Measurements from ENCODE around the gene PPA1.
A peak's percentile ranks its signal among the peaks of the same experiment; 100 is the strongest.
"Not testable (repeated sequence)": the region's sequence is repeated elsewhere in the genome, so short reads cannot be mapped to it uniquely, and the experiment has no call there.

PPA1 gene

DNA sequence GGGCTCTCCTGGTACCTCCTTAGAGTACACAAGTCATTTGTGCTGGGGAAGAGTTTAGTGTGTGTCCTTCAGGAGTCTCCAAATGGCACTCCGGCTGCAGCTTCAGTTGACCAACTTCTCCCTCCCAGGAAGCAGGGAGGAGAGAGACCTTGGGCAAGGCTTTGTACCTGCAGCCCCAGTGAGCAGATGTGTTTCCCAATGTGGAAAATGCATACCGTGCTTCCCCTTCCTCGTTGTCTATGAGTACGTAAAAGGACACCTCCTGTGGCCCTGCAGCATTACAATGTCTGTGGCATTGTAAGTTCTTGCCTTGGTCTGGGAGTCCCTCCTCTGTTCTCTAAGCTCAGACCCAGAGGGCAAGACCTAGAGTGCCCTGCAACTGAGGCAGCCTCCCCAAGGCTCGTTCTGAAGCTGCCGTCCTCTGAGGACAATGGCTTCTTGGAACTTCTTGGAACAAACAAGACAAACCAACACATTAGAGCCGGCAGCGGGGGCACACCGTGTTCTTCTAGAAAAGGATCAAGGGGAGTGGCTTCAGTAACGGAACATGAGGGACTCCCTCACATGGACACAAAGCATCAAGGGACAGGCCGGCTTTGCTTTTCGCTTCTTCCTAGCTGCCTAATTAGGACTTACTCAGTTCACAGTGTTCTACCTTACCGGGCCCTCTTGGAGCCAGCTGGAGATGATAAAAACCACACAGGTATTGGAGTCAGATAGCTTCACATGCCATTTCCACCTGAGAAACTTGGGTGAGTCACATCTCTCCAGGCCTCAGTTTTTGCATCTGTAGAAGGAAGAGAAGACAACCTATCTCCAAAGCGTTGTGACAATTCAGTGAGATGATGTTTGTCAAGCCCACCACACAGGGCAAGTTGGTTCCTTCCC is 20.9 kb upstream of the PPA1 start:
- DNase-seq: no peak

DNA sequence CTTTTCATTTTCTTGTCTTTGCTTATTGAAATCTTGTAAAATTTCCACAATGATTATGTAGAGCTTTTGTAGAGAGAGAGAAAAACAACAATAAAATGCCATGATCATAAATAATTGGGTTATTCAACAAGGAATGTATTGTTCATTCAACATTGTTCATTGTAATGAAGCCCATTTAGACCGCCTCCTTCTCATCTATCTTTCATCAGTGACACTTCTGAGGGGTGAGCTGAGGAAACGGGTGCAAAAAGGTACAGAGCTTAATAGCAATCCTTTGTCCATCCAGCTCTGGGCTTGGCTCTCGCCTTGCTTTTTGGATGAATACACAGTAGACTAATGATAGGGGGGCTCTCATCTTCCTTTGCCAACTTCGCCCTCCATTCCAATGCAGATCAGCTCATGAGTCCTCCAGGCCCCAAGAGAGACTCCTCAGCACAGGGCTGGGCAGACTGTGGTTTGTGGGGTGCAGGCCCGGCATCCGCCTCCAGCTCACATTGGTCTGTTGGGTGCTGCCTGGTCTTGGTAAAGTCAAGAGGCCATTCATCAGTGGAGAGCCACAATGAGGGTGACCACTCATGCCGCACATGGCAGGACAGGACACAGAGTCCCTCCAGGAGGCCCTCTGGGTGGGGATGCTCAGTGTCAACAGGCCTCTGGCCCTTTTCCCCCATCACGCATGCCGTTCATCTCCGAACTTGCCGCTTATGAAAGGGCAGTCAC is 17.9 kb upstream of the PPA1 start:
- no peak for DNase-seq

DNA sequence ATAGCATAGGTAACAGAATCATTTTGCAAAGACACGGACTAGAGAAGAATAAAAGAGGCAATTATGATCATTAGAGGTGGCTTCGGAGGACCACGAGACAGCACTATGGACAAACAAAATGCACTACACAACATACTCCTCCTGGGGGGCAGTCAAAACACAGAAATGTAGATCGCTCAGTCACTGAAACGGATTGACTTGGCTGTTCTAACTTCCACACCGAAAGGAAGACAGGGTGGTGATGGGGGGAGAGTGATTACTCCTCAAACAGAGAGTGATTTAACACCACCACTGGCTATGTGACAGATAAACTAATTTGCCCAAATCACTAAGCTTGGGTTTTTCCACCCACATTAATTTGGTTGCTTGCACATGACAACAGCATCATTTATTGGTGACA is 14.1 kb upstream of the PPA1 start:
- no peak for DNase-seq

DNA sequence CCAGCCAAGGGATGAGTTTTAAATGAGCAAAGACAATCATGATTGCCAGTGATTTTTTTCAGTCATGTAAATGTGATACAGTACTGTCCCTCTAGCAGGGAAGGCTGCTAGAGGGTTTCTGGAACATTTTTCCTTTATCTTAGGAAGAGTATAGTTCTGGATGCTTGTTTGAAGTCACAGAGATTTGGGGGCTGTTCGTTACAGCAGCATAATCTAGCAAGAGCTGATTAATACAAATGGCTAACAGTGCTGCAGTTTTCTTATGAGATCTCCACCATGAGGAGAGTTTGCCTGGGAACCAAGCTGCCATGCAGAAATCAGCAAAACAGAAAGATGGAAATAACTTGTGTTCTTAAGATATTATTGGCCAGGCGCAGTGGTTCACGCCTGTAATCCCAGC is 7.9 kb upstream of the PPA1 start:
- no peak for DNase-seq

DNA sequence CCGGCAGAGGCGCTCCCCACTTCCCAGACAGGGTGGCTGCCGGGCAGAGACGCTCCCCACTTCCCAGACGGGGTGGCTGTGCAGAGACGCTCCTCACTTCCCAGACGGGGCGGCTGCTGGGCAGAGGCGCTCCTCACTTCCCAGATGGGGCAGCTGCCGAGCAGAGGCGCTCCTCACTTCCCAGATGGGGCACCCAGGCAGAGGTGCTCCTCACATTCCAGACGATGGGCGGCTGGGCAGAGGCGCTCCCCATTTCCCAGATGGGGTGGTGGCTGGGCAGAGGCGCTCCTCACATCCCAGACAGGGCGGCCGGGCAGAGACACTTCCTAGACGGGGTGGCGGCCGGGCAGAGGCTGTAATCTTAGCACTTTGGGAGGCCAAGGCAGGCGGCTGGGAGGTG is 6.8 kb upstream of the PPA1 start:
- not testable (repeated sequence) for DNase-seq

DNA sequence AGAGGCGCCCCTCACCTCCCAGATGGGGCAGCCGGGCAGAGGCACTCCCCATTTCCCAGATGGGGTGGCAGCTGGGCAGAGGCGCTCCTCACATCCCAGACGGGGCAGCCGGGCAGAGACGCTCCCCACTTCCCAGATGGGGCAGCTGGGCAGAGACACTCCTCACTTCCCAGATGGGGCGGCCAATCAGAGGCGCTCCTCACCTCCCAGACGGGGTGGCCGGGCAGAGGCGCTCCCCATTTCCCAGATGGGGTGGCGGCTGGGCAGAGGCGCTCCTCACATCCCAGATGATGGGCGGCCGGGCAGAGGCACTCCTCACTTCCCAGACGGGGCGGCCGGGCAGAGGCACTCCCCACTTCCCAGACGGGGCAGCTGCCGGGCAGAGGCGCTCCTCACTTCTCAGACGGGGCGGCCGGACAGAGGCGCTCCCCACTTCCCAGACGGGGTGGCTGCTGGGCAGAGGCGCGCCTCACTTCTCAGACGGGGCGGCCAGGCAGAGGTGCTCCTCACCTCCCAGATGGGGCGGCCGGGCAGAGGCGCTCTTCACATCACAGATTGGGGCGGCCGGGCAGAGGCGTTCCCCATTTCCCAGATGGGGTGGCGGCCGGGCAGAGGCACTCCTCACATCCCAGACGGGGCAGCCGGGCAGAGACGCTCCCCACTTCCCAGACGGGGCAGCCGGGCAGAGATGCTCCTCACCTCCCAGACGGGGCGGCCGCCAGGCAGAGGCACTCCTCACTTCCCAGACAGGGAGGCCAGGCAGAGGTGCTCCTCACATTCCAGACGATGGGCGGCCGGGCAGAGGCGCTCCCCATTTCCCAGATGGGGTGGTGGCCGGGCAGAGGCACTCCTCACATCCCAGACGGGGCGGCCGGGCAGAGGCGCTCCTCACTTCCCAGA is 6.1 kb upstream of the PPA1 start:
- DNase-seq: not testable (repeated sequence)

DNA sequence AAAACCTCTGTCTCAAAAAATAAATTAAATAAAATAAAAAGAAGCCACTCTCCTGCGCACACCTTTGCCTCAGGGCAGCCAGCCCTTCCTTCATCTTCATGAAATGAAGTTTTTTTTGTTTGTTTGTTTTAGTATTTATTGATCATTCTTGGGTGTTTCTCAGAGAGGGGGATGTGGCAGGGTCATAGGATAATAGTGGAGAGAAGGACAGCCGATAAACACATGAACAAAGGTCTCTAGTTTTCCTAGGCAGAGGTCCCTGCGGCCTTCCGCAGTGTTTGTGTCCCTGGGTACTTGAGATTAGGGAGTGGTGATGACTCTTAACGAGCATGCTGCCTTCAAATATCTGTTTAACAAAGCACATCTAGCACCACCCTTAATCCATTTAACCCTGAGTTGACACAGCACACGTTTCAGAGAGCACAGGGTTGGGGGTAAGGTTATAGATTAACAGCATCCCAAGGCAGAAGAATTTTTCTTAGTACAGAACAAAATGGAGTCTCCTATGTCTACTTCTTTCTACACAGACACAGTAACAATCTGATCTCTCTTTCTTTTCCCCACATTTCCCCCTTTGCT is 4.8 kb upstream of the PPA1 start:
- DNase-seq: not testable (repeated sequence)

DNA sequence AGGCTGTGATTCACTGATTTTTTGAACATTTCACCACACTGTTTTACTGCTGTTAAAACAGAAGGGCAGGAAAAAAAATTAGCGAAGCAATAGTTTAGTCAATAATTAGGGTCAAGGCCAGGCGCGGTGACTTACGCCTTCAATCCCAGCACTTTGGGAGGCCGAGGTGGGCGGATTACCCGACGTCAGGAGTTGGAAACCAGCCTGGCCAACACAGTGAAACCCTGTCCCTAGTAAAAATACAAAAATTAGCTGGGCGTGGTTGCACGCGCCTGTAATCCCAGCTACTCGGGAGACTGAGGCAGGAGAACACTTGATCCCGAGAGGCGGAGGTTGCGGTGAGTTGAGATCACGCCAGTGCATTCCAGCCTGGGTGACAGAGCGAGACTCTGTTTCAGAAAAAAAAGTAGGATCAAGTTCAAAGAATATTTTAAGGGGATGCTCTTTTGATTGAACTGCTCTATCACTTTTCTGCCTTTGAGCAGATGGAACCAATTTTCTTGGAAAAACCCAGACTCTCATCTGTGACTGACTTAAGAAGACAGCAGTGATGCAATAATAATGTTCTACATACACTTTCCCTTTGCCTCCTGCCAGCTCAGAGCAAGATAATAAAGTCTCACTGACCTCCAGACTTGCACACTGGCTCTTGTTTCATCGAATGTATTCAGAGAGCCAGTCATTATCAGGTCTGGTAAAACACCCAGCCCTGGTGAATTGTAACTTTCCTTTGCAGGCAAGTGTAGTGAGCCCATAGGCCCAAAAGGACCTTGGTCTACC is 1.6 kb upstream of the PPA1 start:
- DNase-seq: peak; percentile 15

DNA sequence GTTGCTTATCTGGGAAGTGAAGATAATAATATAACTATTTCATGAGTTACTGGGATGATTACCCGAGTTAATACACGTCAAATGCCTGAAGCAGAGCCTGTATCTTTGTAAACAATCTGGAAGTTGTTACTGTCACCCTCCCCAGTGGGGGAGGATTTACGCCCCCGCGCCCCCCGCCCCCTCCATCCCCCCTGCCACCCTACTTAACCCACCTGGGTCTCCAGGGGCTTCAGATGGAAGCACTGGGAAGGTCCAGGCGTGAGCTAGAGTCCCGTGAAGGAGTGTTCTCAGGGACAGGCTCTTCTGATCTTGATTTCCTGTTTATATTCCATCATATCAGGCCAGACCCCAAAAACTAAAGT is 691 bp upstream of the PPA1 start:
- no peak for DNase-seq

DNA sequence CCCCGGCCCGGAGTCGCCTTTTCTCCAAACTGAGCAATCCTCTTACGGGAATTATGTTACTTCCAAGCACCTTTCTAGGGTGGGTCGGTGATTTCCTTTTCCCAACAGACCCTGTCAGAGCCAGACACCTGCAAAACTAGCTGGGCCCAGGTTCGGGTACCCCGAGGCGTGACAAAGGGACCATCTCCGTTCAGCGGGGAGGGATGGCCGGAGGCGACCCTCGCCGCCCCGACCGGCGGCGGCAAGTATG is 445 bp downstream of the PPA1 start:
- no peak for DNase-seq

DNA sequence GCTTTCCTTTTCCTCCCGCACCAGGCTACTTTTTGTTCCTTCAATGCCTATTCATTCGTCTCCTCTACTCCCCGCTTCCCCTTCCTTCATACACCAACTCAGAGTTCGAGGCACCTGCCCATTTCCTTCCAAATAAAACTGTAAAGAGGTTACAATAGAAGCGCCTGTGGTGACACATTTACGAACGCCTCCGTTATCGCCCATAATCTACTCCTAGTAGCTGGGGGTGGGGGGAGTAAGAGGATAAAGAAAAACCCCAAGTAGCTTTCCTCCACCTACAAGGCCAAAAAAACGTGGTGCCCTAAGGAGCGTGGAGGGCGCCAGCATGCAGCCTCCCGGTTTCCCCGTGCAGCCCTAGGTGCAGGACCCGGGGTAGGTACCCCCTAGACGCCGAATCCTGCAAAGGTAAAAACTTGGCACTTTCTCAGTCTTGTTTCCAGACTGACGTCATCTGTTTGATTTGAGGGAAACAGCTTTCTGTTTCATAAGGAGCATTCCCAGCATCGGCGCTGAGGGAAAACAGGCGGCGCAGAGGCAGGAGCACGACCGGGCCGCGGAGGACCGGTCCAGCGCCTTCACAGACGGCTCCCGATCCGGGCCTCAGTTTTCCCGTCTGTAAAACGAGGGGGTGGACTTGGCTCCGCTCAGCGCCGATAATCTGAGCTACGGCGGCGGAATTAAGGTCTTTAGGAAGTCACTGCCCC is 922 bp downstream of the PPA1 start:
- DNase-seq: peak; percentile 39

DNA sequence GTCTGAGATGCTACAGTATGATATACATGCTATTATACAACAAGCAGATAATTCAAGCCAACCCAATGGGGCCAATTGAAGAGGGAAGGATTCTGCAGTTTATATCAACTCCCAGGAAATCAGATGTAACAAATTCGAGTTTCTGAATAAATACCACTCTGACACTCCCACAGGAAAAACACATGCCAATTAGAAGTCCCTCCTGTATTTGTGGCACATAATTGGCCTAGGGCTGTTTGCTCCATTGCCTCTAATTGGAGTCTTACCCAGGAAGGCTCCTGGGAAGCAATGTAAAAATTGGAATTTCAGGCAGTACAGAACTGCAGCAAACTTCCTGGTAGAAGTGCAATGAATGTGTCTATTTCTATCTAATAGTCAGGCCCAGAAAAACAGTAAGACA is 4.7 kb downstream of the PPA1 start:
- DNase-seq: no peak

DNA sequence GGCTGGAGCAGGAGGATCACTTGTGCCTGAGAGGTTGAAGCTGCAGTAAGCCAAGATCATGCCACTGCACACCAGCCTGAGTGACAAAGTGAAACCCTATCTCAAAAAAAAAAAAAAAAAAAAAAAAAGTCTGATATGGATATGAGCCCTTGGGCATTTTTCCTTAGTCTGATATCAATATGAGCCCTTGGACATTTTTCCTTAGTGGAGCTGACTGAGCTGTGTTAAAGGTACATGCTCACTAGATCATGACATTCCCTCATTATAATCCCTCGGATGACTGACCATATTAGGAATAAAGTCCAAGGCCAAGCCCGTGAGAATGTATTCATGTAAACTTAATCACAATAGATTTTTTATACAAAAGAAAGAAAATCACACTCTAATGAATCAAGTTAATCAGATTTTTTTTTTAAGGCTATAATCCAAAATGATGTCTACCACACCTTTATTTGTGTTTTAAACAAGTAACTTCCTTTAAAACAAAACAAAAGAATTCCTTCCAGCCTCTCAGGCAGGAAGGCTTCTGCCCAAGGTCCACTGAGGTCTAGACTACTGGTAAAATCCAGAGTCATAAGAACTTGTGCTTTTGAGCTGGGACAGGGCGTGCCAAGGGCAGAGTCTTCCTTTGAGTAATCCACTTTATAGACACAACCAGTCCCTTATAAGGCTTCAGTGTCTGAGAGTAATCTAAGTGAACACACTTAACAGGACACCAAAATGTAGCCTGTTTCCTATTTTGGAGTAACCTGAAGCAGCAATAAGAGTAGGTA is 5.5 kb downstream of the PPA1 start:
- DNase-seq: no peak

DNA sequence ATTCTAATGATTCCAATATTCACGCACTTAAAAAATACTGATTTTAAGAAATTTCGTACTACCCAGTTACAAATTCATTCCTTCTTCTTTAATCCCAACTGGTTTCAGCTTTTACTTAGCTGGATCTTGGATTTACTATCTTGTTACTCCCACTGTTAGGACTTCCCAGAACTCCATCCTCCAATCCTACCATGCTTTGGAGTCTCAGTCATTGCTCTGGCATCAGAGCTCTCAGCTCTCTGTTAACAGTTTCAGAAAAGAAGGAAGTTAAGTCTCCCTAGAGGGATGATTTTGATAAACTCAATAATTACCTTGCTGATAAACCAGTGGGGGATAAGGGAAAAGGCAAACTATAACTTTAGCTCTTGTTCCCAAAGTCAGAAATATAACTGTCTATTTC is 9.5 kb downstream of the PPA1 start:
- no peak for DNase-seq

DNA sequence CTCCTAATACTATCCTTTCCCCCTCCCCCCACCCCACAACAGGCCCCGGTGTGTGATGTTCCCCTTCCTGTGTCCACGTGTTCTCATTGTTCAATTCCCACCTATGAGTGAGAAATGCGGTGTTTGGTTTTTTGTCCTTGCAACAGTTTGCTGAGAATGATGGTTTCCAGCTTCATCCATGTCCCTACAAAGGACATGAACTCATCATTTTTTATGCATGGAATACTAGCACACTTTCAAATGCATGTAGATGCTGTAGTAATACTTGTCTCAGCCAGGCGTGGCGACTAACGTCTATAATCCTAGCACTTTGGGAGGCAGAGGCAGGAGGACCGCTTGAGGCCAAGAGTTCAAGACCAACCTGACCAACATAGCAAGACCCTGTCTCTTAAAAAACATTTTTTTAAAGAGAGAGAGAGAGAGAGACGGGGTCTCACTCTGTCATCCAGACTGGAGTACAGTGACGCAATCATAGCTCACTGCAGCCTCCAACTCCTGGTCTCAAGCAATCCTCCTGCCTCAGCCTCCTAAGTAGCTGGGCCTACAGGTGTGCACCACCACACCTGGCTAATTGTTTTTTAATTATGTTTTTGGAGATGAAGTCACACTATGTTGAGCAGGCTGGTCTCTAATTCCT is 10.3 kb downstream of the PPA1 start:
- not testable (repeated sequence) for DNase-seq

DNA sequence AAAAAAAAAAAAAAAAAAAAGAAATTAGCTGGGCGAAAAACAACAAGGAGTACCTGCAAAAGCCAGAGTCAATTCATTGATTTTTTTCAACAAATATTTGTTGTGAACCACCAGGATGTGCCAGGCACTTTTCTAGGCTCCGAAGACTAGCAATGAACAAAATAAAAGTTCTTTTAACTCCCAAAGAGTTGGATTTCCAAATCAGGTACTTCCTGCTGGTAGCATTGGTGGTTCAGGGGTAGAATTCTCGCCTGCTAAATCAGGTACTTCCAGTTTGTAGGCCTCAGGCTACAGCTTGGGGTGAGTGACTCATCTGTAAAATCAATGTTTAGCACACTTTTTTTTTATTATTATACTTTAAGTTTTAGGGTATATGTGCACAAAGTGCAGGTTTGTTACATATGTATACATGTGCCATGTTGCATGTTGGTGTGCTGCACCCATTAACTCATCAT is 10.9 kb downstream of the PPA1 start:
- DNase-seq: no peak

DNA sequence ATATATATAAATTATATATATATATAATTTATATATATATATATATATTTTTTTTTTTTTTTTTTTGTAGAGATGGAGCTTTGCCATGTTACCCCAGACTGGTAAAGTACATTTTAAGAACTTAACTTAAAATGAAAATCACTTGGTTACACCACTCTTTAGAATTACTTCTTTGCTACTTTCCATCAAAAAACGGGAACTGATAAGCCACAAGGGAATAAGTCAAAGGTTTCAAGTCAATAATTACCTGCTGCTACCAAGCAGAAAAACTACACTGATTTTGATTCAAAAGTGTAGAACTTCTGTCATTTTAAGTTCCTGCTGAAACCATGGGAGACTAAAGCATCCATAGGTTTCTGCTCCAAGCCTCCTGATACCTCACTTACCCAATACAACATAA is 12.2 kb downstream of the PPA1 start:
- DNase-seq: peak; percentile 11

DNA sequence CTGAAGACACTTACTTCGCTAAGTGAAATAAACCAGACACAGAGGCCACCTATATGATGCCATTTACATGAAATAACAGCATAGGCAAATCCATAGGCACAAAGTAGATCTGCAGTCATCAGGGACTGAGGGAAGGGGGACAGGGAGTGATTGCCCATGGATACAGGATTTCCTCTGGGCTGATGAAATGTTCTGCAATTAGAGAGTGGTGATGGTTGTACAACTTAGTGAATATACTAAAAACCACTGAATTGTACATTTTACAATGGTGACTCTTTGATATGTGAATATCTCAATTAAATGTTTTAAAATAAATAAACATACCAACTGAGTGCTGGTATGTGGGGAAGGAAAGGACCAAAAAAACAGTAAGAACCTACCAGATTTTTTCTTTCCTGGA is 20.4 kb downstream of the PPA1 start:
- no peak for DNase-seq

DNA sequence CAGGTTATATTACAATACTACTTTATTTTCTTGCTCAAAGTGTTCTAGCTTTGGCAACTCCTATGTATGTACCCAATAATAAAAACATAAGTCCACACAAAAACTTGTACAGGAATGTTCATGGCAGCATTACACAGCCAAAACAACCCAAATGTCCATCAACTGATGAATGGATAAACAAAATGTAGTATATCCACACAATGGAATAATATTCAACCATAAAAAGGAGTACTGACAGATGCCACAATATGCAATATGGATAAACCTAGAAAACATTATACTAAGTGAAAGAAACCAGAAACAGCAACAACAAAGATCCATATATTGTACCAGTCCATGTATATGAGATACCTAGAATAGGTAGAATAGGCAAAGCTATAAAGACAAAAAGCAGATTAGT is 21.0 kb downstream of the PPA1 start:
- no peak for DNase-seq

DNA sequence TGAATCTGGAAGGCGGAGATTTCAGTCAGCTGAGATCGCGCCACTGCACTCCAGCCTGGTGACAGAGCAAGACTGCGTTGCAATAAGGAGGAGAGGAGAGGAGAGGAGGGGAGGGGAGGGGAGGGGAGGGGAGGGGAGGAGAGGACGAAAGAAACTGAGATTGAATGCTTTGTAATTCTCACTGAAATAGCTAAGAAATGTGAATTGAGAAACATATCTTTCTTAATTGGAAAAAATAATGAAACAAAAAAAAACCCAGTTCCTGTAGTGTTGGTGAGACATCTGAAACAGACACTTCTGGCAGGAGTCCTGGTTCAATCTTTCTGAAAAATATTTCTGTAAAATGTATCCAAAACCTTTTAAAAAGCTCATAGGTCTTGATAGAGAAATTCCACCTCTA is 26.5 kb downstream of the PPA1 start:
- no peak for DNase-seq

DNA sequence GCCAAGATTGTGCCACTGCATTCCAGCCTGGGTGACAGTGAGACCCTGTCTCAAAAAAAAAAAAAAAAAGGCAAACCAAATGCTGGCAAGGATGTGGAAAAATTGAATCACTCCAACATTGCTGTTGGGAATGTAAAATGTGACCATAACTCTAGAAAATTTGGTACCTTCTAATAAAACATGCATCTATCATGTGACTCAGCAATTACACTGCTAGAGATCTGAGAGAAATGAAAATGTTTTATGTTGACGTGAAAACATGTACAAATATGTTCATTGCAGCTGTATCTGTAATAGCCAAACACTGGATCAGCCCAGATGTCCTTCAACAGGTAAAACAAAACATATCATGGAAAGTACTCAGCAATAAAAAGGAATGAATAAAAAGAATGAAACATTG is 32.1 kb downstream of the PPA1 start:
- DNase-seq: no peak

All from MV-4-11 (cell line).